ENCODE data around the gene GPR42. TPM values are rescaled to one million over a fixed set of nuclear protein-coding genes. Genes with fewer than 3 reads are reported as not detected.
A peak's percentile ranks its signal among the peaks of the same experiment; 100 is the strongest.

The GPR42 gene
- total RNA-seq, 1 donor from 2014 or later, result not detected

DNA sequence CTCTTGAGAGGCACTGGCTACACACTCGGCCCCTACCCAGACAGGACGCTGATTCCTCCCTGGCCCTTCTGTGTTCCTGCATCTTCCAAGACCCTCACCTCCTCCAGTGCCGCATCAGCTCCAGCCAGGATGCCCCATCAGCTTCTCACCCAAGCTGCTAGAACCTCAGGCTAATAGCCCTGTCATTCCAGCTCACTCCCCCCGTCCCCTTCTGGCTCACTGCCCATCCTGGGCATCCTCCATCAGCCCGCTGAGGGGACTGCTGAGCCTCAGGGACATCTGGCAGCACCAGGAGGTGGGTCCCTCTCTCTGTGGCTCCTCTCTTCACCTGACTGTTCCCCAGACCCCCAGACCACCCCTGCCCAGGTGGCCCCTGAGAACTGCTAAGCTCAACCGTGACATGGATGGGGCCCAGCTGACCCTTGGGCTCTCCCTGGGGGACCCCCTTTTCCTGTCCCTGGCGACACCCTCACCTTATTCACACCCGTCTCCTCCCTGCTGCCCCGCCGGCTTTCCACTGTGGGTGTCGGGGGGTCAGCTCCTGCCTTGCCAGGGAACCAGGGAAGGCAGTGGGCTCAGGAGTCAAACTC, 7.8 kb upstream of the GPR42 start:
- Histone ChIP-seq H3K27ac (no peak overlapping the region), H3K4me1 (peaks cover 2% of the 10 kb centered on the region), H3K4me3 (no peak overlapping the region), H3K36me3 (no peaks in the 10 kb centered on the region), H3K9me3 (no peaks in the 10 kb centered on the region), H3K27me3 (no peaks in the 10 kb centered on the region)
- intact Hi-C loops (cut with DNase I), result no loop called here
- ATAC-seq (no peak), DNase-seq (peak; percentile 54)
- TF ChIP-seq, protein P1, sequence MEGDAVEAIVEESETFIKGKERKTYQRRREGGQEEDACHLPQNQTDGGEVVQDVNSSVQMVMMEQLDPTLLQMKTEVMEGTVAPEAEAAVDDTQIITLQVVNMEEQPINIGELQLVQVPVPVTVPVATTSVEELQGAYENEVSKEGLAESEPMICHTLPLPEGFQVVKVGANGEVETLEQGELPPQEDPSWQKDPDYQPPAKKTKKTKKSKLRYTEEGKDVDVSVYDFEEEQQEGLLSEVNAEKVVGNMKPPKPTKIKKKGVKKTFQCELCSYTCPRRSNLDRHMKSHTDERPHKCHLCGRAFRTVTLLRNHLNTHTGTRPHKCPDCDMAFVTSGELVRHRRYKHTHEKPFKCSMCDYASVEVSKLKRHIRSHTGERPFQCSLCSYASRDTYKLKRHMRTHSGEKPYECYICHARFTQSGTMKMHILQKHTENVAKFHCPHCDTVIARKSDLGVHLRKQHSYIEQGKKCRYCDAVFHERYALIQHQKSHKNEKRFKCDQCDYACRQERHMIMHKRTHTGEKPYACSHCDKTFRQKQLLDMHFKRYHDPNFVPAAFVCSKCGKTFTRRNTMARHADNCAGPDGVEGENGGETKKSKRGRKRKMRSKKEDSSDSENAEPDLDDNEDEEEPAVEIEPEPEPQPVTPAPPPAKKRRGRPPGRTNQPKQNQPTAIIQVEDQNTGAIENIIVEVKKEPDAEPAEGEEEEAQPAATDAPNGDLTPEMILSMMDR (IDR thresholded peaks at IDR 0.05), result no peak

DNA sequence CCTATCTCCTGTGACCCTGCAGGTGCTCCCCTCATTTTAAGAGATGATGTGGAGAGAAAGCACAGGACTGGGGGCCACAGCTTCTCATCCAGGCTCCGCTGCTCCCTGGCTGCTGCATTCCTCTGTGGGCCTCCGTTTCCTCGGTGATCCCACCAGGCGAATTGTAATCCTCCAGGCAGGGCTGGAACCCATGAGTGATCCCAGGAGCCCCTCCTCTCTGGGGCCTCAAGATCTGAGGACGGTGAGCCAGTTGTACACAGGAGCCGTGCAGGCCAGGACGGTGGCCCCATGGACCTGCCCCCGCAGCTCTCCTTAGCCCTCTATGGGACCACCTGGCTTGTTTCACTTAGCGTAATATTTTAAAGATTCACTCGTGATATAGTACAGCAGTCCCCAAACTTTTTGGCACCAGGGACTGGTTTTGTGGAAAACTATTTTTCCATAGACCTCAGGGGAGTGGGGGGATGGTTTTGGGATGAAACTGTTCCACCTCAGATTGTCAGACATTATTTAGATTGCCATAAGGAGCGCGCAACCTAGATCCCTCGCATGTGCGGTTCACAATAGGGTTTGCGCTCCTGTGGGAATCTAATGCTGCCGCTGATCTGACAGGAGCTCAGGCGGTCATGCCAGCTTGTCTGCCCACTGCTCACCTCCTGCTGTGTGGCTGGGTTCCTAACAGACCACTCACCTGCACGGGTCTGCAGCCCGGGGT, 7.0 kb upstream of the GPR42 start:
- Histone ChIP-seq H3K36me3 (no peaks in the 10 kb centered on the region), H3K27me3 (no peaks in the 10 kb centered on the region), H3K4me3 (no peak overlapping the region), H3K4me1 (no peaks in the 10 kb centered on the region), H3K27ac (no peak overlapping the region), H3K9me3 (no peaks in the 10 kb centered on the region)
- TF ChIP-seq, protein P1 (IDR thresholded peaks at IDR 0.05), result no peak
- DNase-seq (no peak), ATAC-seq (no peak)
- intact Hi-C loops (cut with DNase I), result no loop called here

DNA sequence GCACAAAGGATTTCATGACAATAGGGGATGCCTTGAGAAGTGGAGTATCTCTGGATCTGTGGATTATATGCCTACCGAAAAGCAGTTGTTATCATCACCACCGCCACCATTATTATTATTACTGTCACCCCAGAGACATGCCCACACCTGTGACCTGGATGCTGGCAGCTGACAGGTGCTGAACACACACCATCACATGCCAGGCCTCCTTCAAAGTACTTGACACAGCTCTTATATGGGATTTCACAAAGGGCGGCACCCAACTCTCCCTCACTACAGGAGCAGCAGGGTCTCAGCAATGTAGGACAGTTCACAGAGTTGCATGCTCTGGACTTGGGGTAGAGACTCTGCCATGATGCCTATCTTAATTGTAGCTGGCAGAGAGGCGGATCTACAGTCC, 5.6 kb upstream of the GPR42 start:
- ATAC-seq, result peak; percentile 80
- H3K4me1 ChIP-seq, result no peaks in the 10 kb centered on the region
- TF ChIP-seq, protein P1 (IDR thresholded peaks at IDR 0.05), result no peak
- no peaks in the 10 kb centered on the region for H3K9me3 ChIP-seq
- no peak overlapping the region for H3K4me3 ChIP-seq
- no peak overlapping the region for H3K27ac ChIP-seq
- no peak for DNase-seq
- no peaks in the 10 kb centered on the region for H3K27me3 ChIP-seq
- intact Hi-C loops (cut with DNase I), result no loop called here
- no peaks in the 10 kb centered on the region for H3K36me3 ChIP-seq

DNA sequence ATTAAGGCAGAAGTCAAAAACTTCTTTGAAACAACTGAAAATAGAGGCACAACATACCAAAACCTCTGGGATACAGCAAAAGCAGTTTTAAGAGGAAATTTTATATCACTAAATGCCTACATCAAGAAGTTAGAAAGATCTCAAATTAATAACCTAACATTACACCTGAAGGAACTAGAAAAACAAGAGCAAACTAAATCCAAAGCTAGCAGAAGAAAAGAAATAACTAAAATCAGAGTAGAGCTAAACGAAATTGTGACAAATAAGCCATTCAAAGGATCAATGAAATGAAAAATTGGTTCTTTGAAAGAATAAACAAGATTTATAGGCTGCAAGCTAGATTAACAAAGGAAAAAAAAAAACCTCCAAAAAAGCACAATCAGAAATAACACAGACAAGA, 2.5 kb upstream of the GPR42 start:
- TF ChIP-seq, protein P1 (IDR thresholded peaks at IDR 0.05), result no peak
- DNase-seq (no peak), ATAC-seq (no peak)
- Histone ChIP-seq H3K4me3 (no peak overlapping the region), H3K36me3 (no peaks in the 10 kb centered on the region), H3K27me3 (no peaks in the 10 kb centered on the region), H3K9me3 (no peaks in the 10 kb centered on the region), H3K27ac (no peak overlapping the region), H3K4me1 (no peaks in the 10 kb centered on the region)
- intact Hi-C loops (cut with DNase I), result no loop called here

DNA sequence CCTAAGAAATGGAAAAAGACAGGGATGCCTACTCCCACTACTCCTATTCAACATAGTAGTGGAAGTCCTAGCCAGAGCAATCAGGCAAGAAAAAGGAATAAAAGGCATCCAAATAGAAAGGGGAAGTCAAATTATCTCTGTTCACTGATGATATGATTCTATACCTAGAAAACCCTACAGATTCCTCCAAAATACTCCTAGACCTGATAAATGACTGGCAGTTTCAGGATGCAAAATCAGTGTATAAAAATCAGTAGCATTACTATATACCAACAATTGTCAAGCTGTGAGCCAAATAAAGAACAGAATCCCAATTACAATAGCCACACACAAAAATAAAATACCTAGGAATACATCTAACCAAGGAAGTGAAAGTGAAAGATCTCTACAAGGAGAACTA, 1.3 kb upstream of the GPR42 start:
- no peaks in the 10 kb centered on the region for H3K27me3 ChIP-seq
- no peak overlapping the region for H3K27ac ChIP-seq
- TF ChIP-seq, protein P1 (IDR thresholded peaks at IDR 0.05), result no peak
- ATAC-seq, result no peak
- H3K36me3 ChIP-seq, result no peaks in the 10 kb centered on the region
- H3K4me3 ChIP-seq, result no peak overlapping the region
- H3K9me3 ChIP-seq, result no peaks in the 10 kb centered on the region
- intact Hi-C loops (cut with DNase I), result no loop called here
- no peaks in the 10 kb centered on the region for H3K4me1 ChIP-seq
- no peak for DNase-seq
